HepG2 (cell line): Measurements from ENCODE around the gene STRN3. TPM values are rescaled to one million over a fixed set of nuclear protein-coding genes. Genes with fewer than 3 reads are reported as not detected.

Experiments used
- ATAC-seq: fragments of 200-7000 bp; cut with Tn5 transposase; 3 replicates; pipeline ENCODE4 v1.9.1; 2020; ENCODE audit warnings: mild to moderate bottlenecking, moderate library complexity
- BruUV-seq: library from RNA; stranded (reverse); fragments of 400-500 nt; replicated peaks from 2 replicates; lab custom pipeline; 2021; lab: Mats Ljungman, UMichigan
- CTCF ChIA-PET: fragments of 300-600 bp; formaldehyde crosslinking; extraction: SDS; loops from one replicate; lab custom pipeline; 2021; ENCODE audit warnings: low total read pairs, inconsistent platforms, low intra/inter-chr PET ratio; lab: Yijun Ruan, JAX
- POLR2A ChIA-PET: fragments of 350-600 bp; sonication (Branson Sonifier 250); formaldehyde crosslinking; loops from one replicate; lab custom pipeline; 2020; ENCODE audit warnings: antibody characterized with exemption, inconsistent platforms; lab: Yijun Ruan, JAX
- DNase-seq: peaks from one replicate; pipeline ENCODE4 v3.0.0-alpha.2; 2015; ENCODE audit warnings: low spot score
- FAIRE-seq: peaks from 3 replicates; lab custom pipeline; 2011; peaks lifted over from hg19 to GRCh38; lab: Jason Lieb, UNC
- H2AFZ ChIP-seq: one replicate; pipeline ENCODE4 v1.6.1; 2011; ENCODE audit warnings: low read length, inconsistent platforms
- H3K27ac ChIP-seq: fragments of 300-600 bp; 3 replicates; pipeline ENCODE4 v1.8.0; 2011; ENCODE audit warnings: mixed run types, mild to moderate bottlenecking, mixed read lengths, low read length, inconsistent platforms; ENCODE audit not compliant: insufficient read depth; ENCODE audit errors: extremely low read length
- H3K27me3 ChIP-seq, 2 experiments: fragments of 200-600 bp in 1 of 2; 2 replicates in 1 of 2; 3 replicates in 1 of 2; pipeline versions ENCODE4 v1.6.0 to v1.8.0; 2011; ENCODE audit warnings: low read length in 2 of 2, mild to moderate bottlenecking in 2 of 2, moderate library complexity in 2 of 2, inconsistent platforms in 1 of 2; ENCODE audit not compliant: insufficient read depth in 2 of 2, control insufficient read depth in 1 of 2
- H3K36me3 ChIP-seq, 2 experiments: fragments of 200-600 bp in 1 of 2; replicated peaks in 1 of 2; 2 replicates in 1 of 2; 3 replicates in 1 of 2; pipeline versions ENCODE4 v1.5.1 to v1.8.0; 2011; ENCODE audit warnings: low read length in 2 of 2, inconsistent platforms in 1 of 2; ENCODE audit not compliant: insufficient read depth in 2 of 2, control insufficient read depth in 1 of 2
- H3K4me1 ChIP-seq: 2 replicates; pipeline ENCODE4 v1.5.1; 2012; ENCODE audit warnings: low read length, inconsistent platforms; ENCODE audit not compliant: insufficient read depth
- H3K4me2 ChIP-seq: 2 replicates; pipeline ENCODE4 v1.6.0; 2011; ENCODE audit warnings: low read depth, low read length, inconsistent platforms
- H3K4me3 ChIP-seq, 3 experiments: fragments of 200-600 bp in 1 of 3; sonication (generic), shearing (Covaris generic) in 1 of 3; replicated peaks in 1 of 3; 2 replicates each; pipeline ENCODE4 v1.5.1; 2011 to 2016; ENCODE audit warnings: low read length in 3 of 3, inconsistent platforms in 2 of 3, low read depth in 2 of 3, mild to moderate bottlenecking in 2 of 3, control low read depth in 1 of 3, mixed read lengths in 1 of 3; ENCODE audit not compliant: insufficient read depth in 1 of 3
- H3K79me2 ChIP-seq: one replicate; pipeline ENCODE4 v1.6.1; 2011; ENCODE audit warnings: low read length, inconsistent platforms; ENCODE audit not compliant: insufficient read depth
- H3K9ac ChIP-seq: 2 replicates; pipeline ENCODE4 v1.6.0; 2011; ENCODE audit warnings: mild to moderate bottlenecking, low read depth, low read length, inconsistent platforms; ENCODE audit not compliant: insufficient read depth
- H3K9me3 ChIP-seq: 2 replicates; pipeline ENCODE4 v1.5.1; 2012; ENCODE audit warnings: mild to moderate bottlenecking, low read length
- H4K20me1 ChIP-seq: 2 replicates; pipeline ENCODE4 v1.6.0; 2011; ENCODE audit warnings: inconsistent platforms, mild to moderate bottlenecking, low read length, moderate library complexity; ENCODE audit not compliant: insufficient read depth
- EED ChIP-seq: sonication (generic); formaldehyde crosslinking; IDR thresholded peaks from 2 replicates; pipeline ENCODE4 v1.5.0; 2020; ENCODE audit warnings: mild to moderate bottlenecking, missing genetic modification reagents
- MYC ChIP-seq: sonication (generic); formaldehyde crosslinking; IDR thresholded peaks from 2 replicates; pipeline ENCODE4 v1.9.0; 2021; ENCODE audit warnings: missing genetic modification reagents, borderline replicate concordance
- RBAK ChIP-seq: sonication (generic); formaldehyde crosslinking; IDR thresholded peaks from 2 replicates; pipeline ENCODE4 v1.5.1; 2020; ENCODE audit warnings: mild to moderate bottlenecking, missing genetic modification reagents
- ZBTB7B ChIP-seq: sonication (generic); formaldehyde crosslinking; IDR thresholded peaks from 2 replicates; pipeline ENCODE4 v1.4.0; 2020; ENCODE audit warnings: missing genetic modification reagents
- ZMYM3 ChIP-seq: sonication (generic); formaldehyde crosslinking; IDR thresholded peaks from 2 replicates; pipeline ENCODE4 v1.5.1; 2020; ENCODE audit warnings: mild to moderate bottlenecking, missing genetic modification reagents
- ZNF256 ChIP-seq: sonication (generic); formaldehyde crosslinking; conservative IDR thresholded peaks from 2 replicates; pipeline ENCODE4 v1.4.0; 2020; ENCODE audit warnings: missing genetic modification reagents
- ZNF350 ChIP-seq: sonication (generic); formaldehyde crosslinking; IDR thresholded peaks from 2 replicates; pipeline ENCODE4 v1.4.0; 2020; ENCODE audit warnings: mild to moderate bottlenecking, low read depth, missing genetic modification reagents, borderline replicate concordance
- ZNF512B ChIP-seq: sonication (generic); formaldehyde crosslinking; IDR thresholded peaks from 2 replicates; pipeline ENCODE4 v1.5.1; 2020; ENCODE audit warnings: missing genetic modification reagents, mild to moderate bottlenecking, borderline replicate concordance
- ZNF598 ChIP-seq: sonication (generic); formaldehyde crosslinking; IDR thresholded peaks from 2 replicates; pipeline ENCODE4 v1.5.1; 2020; ENCODE audit warnings: mild to moderate bottlenecking, missing genetic modification reagents, borderline replicate concordance
- ZNF777 ChIP-seq: sonication (generic); formaldehyde crosslinking; IDR thresholded peaks from 2 replicates; pipeline ENCODE4 v1.4.0; 2020; ENCODE audit warnings: missing genetic modification reagents
- ZNF788 ChIP-seq: sonication (generic); formaldehyde crosslinking; IDR thresholded peaks from 2 replicates; pipeline ENCODE4 v1.5.0; 2020; ENCODE audit warnings: mild to moderate bottlenecking, missing genetic modification reagents, borderline replicate concordance
- WGBS: methylation state at CpG from one replicate; pipeline ENCODE4 v1.1.6; 2017; ENCODE audit warnings: low lambda C conversion rate; 5-methylcytosine and 5-hydroxymethylcytosine counted together
- in situ Hi-C: cut with HindIII; loops from 2 replicates; pipeline ENCODE4 v1.10.0; 2017; ENCODE audit warnings: low pct_unique_long_range_greater_than_20kb; ENCODE audit not compliant: extremely low pct_ligation_motif_present
- intact Hi-C: fragments of 100-400 bp; cut with micrococcal nuclease; formaldehyde crosslinking; loops from one replicate; pipeline ENCODE4 v1.10.0; 2022; ENCODE audit not compliant: unreplicated experiment
- polyA plus RNA-seq, 8 experiments: library from polyadenylated mRNA; depleted of rRNA in 3 of 8; stranded (reverse) in 7 of 8; unstranded in 1 of 8; fragments of >200 nt; fragmentation: Illumina TruSeq in 4 of 8; extraction: Trizol in 4 of 8; gene quantifications; 2 replicates each; pipeline versions ENCODE4 v1.2.1 to v1.2.3, GENCODE V29; 2011 to 2016; ENCODE audit warnings: low read depth in 4 of 8, missing spikeins in 1 of 8, mixed read lengths in 1 of 8; ENCODE audit not compliant: insufficient read depth in 1 of 8
- total RNA-seq, 5 experiments: library from RNA; depleted of rRNA; stranded (reverse); fragments of >200 nt; fragmentation: Illumina TruSeq; extraction: Trizol; gene quantifications; 2 replicates each; pipeline ENCODE4 v1.2.3, GENCODE V29; 2016; ENCODE audit warnings: low read depth in 1 of 5
- TF ChIP-seq, protein P1 (sequence below): sonication (generic); formaldehyde crosslinking; IDR thresholded peaks from 2 replicates; pipeline ENCODE4 v1.8.0; 2022; ENCODE audit warnings: missing genetic modification reagents, mild to moderate bottlenecking, borderline replicate concordance
- TF ChIP-seq, protein P2 (sequence below): sonication (generic); formaldehyde crosslinking; IDR thresholded peaks from 2 replicates; pipeline ENCODE4 v1.8.1; 2023; ENCODE audit warnings: mild to moderate bottlenecking, inconsistent platforms, moderate library complexity, missing genetic modification reagents, borderline replicate concordance
- TF ChIP-seq, protein P3 (sequence below): sonication (generic); formaldehyde crosslinking; IDR thresholded peaks from 2 replicates; pipeline ENCODE4 v1.4.0; 2020; ENCODE audit warnings: missing genetic modification reagents, mild to moderate bottlenecking, borderline replicate concordance

Gene STRN3
- total and polyA plus RNA-seq, 2 of the 13 experiments (the other 11 are each of a cell fraction or from before 2014, with no cell fraction given), result 49.4 to 123 TPM

GRCh38 chr14:31051511-31051910, 25.3 kb upstream of the STRN3 start (continued):
- TF ChIP-seq, protein P1, sequence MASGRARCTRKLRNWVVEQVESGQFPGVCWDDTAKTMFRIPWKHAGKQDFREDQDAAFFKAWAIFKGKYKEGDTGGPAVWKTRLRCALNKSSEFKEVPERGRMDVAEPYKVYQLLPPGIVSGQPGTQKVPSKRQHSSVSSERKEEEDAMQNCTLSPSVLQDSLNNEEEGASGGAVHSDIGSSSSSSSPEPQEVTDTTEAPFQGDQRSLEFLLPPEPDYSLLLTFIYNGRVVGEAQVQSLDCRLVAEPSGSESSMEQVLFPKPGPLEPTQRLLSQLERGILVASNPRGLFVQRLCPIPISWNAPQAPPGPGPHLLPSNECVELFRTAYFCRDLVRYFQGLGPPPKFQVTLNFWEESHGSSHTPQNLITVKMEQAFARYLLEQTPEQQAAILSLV (CRISPR knock-in tag), result 0 out of 2 replicates have a peak, but pooled peaks have one; percentile 44
- TF ChIP-seq, all 625 proteins: peak for 6

- H3K4me3 ChIP-seq, result no peak overlapping the region
- 75% methylated on average over 7 of the region's 7 CpGs for WGBS
- no peak for DNase-seq
- no peak for FAIRE-seq
- peaks cover 28% of the 10 kb centered on the region for H3K4me1 ChIP-seq
- H3K36me3 ChIP-seq, result no peaks in the 10 kb centered on the region
- peak; percentile 10; the same call in 2 of the 3 replicates for ATAC-seq
- no peak overlapping the region for H3K27ac ChIP-seq
- ChIA-PET CTCF (no interaction called here), POLR2A (no interaction called here)
- H3K27me3 ChIP-seq, result no peaks in the 10 kb centered on the region
- H3K4me2 ChIP-seq, result no peak overlapping the region
- intact Hi-C loops (no loop called here), in situ Hi-C loops (no loop called here)
- H2AFZ ChIP-seq, result no peak overlapping the region
- no peaks in the 10 kb centered on the region for H3K79me2 ChIP-seq
- no peak overlapping the region for H3K9ac ChIP-seq
- H3K9me3 ChIP-seq, result no peaks in the 10 kb centered on the region
- BruUV-seq, result no TSS peak
- H4K20me1 ChIP-seq, result no peaks in the 10 kb centered on the region
- TF ChIP-seq ZNF256 (CRISPR knock-in tag) (0 out of 2 replicates have a peak, but pooled peaks have one; percentile 55), RBAK (CRISPR knock-in tag) (peak; percentile 67; the same call in 1 of the 2 replicates), ZNF350 (CRISPR knock-in tag) (no peak), ZNF788 (CRISPR knock-in tag) (0 out of 2 replicates have a peak, but pooled peaks have one; percentile 39), ZMYM3 (CRISPR knock-in tag) (peak; percentile 63; the same call in 1 of the 2 replicates), MYC (CRISPR knock-in tag) (0 out of 2 replicates have a peak, but pooled peaks have one; percentile 13), ZNF598 (CRISPR knock-in tag) (0 out of 2 replicates have a peak, but pooled peaks have one; percentile 44), ZNF512B (CRISPR knock-in tag) (0 out of 2 replicates have a peak, but pooled peaks have one; percentile 47), EED (CRISPR knock-in tag) (0 out of 2 replicates have a peak, but pooled peaks have one; percentile 37), ZNF777 (CRISPR knock-in tag) (0 out of 2 replicates have a peak, but pooled peaks have one; percentile 26), ZBTB7B (no peak)
- TF ChIP-seq, protein P2, sequence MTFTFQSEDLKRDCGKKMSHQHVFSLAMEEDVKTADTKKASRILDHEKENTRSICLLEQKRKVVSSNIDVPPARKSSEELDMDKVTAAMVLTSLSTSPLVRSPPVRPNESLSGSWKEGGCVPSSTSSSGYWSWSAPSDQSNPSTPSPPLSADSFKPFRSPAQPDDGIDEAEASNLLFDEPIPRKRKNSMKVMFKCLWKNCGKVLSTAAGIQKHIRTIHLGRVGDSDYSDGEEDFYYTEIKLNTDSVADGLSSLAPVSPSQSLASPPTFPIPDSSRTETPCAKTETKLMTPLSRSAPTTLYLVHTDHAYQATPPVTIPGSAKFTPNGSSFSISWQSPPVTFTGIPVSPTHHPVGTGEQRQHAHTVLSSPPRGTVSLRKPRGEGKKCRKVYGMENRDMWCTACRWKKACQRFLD (CRISPR knock-in tag), result no peak
- TF ChIP-seq, protein P3, sequence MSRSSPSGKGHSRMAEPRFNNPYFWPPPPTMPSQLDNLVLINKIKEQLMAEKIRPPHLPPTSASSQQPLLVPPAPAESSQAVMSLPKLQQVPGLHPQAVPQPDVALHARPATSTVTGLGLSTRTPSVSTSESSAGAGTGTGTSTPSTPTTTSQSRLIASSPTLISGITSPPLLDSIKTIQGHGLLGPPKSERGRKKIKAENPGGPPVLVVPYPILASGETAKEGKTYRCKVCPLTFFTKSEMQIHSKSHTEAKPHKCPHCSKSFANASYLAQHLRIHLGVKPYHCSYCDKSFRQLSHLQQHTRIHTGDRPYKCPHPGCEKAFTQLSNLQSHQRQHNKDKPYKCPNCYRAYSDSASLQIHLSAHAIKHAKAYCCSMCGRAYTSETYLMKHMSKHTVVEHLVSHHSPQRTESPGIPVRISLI (CRISPR knock-in tag), result peak; percentile 61; the same call in 1 of the 2 replicates
These were observed 24.8 kb upstream of the STRN3 start for GRCh38 chr14:31051023-31051422.
